T-cell (primary cell): ENCODE results near the gene CAPN13. TPM values are rescaled to one million over a fixed set of nuclear protein-coding genes. Genes with fewer than 3 reads are reported as not detected.

ENCODE experiments used
- ATAC-seq, 4 experiments: fragments of 200-7000 bp in 3 of 4; fragments of 150-1000 bp in 1 of 4; cut with Tn5 transposase; replicated peaks in 1 of 4; 1 replicate in 3 of 4; 2 replicates in 1 of 4; pipeline ENCODE4 v1.10.0; 2021; ENCODE audit warnings: moderate library complexity in 3 of 4, mild to moderate bottlenecking in 2 of 4, moderate number of reproducible peaks in 1 of 4
- CTCF ChIA-PET, 2 donors: fragments of 300-600 bp; sonication (Branson Sonifier 250); formaldehyde crosslinking; loops; one replicate each; lab custom pipeline; 2022; ENCODE audit warnings: antibody characterized with exemption in 2 of 2; lab: Charles Lee
- POLR2A ChIA-PET, 2 donors: fragments of 300-600 bp; sonication (Branson Sonifier 250); formaldehyde crosslinking; loops; one replicate each; lab custom pipeline; 2022; ENCODE audit warnings: antibody characterized with exemption in 2 of 2; lab: Charles Lee
- DNase-seq, 35 experiments: peaks; one replicate each; pipeline versions ENCODE4 v3.0.0 to v3.0.0-alpha.2; 2013 to 2023
- H3K27ac ChIP-seq: one replicate; pipeline ENCODE4 v1.5.1; 2013; ENCODE audit warnings: low read length
- H3K27me3 ChIP-seq, 2 experiments: replicated peaks in 1 of 2; 1 replicate in 1 of 2; 2 replicates in 1 of 2; pipeline versions ENCODE4 v1.6.1 to v1.7.0; 2013; ENCODE audit warnings: low read length in 1 of 2, mixed read lengths in 1 of 2; ENCODE audit not compliant: control insufficient read depth in 2 of 2, insufficient read depth in 2 of 2; ENCODE audit errors: extremely low read depth in 1 of 2
- H3K36me3 ChIP-seq, 2 donors: 1 replicate in 1 of 2; 2 replicates in 1 of 2; pipeline versions ENCODE4 v1.6.1 to v1.7.0; 2013; ENCODE audit warnings: low read length in 1 of 2; ENCODE audit not compliant: control insufficient read depth in 2 of 2, insufficient read depth in 1 of 2; ENCODE audit errors: extremely low read depth in 1 of 2
- H3K4me1 ChIP-seq, 2 experiments: 1 replicate in 1 of 2; 2 replicates in 1 of 2; pipeline versions ENCODE4 v1.6.1 to v1.7.0; 2013; ENCODE audit warnings: low read length in 2 of 2, mixed read lengths in 1 of 2; ENCODE audit not compliant: insufficient read depth in 2 of 2, control insufficient read depth in 1 of 2; ENCODE audit errors: extremely low read depth in 1 of 2
- H3K4me3 ChIP-seq, 2 donors: 1 replicate in 1 of 2; 2 replicates in 1 of 2; pipeline versions ENCODE4 v1.5.1 to v1.7.0; 2013; ENCODE audit warnings: mild to moderate bottlenecking in 2 of 2, low read length in 1 of 2, moderate library complexity in 1 of 2; ENCODE audit not compliant: control insufficient read depth in 1 of 2; ENCODE audit errors: extremely low read depth in 1 of 2
- H3K9me3 ChIP-seq: 2 replicates; pipeline ENCODE4 v1.7.0; 2013
- H3K27ac Mint-ChIP-seq, 2 donors: one replicate each; pipeline ENCODE4 v1.8.0; 2020 to 2021; ENCODE audit warnings: mild to moderate bottlenecking in 2 of 2, mixed read lengths in 2 of 2
- H3K27me3 Mint-ChIP-seq, 2 donors: one replicate each; pipeline ENCODE4 v1.8.0; 2021 to 2022; ENCODE audit warnings: mixed read lengths in 2 of 2
- H3K36me3 Mint-ChIP-seq: one replicate; pipeline ENCODE4 v1.8.0; 2021; ENCODE audit warnings: mixed read lengths
- H3K4me1 Mint-ChIP-seq, 3 donors: one replicate each; pipeline ENCODE4 v1.8.0; 2020 to 2022; ENCODE audit warnings: mixed read lengths in 3 of 3, mild to moderate bottlenecking in 1 of 3
- H3K4me3 Mint-ChIP-seq, 3 donors: one replicate each; pipeline ENCODE4 v1.8.0; 2020 to 2022; ENCODE audit warnings: mild to moderate bottlenecking in 3 of 3, mixed read lengths in 3 of 3, moderate library complexity in 3 of 3
- H3K9me3 Mint-ChIP-seq, 3 donors: one replicate each; pipeline ENCODE4 v1.8.0; 2020 to 2022; ENCODE audit warnings: mixed read lengths in 3 of 3
- WGBS: methylation state at CpG from one replicate; pipeline ENCODE4 v1.1.5; 2013; ENCODE audit warnings: missing lambda C conversion rate; ENCODE audit not compliant: insufficient coverage; 5-methylcytosine and 5-hydroxymethylcytosine counted together
- total RNA-seq, 35 experiments: library from RNA in 6 of 35; stranded (reverse) in 6 of 35; fragments of 120-200 nt in 1 of 35; gene quantifications; one replicate each; pipeline versions ENCODE4 v1.2.1 to v1.2.4 and lab custom pipeline; 2013 to 2026

CAPN13 gene
- total RNA-seq, 5 donors from 2014 or later (not counting 1 experiment from before 2014, with no cell fraction given) = 0.16 TPM; not detected in 4

DNA sequence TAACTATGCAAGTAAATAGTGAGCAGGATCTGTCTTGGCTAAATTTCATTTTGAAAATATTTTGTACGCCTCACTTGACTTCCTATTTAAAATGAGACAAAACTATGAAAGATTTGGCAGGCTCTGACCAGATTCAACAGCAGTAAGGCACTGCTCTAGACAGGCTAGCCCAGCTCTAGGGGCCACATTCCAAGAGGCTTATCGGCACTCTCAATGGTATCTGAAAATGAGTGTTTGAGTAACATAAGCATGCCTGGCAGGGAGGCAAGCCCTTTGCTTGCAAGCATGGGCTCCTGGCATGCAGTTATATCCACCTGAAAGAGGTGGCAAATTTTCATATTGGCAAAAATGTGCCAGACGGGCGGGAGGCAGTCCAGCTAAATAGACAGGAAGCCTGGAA is 10.5 kb downstream of the CAPN13 start:
- peaks cover 0 to 10% of the 10 kb centered on the region in 2 experiments for H3K4me1 ChIP-seq
- no peak overlapping the region for H3K4me3 ChIP-seq
- no peaks in the 10 kb centered on the region for H3K9me3 ChIP-seq
- WGBS = 76% methylated on average over 3 of the region's 4 CpGs
- peaks cover 0 to 6% of the 10 kb centered on the region in 2 experiments for H3K27me3 ChIP-seq
- H3K27me3 Mint-ChIP-seq = peaks cover 5% of the 10 kb centered on the region in 2 donors
- ChIA-PET POLR2A (no interaction called here), CTCF (no interaction called here)
- no peaks in the 10 kb centered on the region for H3K9me3 Mint-ChIP-seq
- peaks cover 11 to 14% (median 12%) of the 10 kb centered on the region in 3 donors for H3K4me1 Mint-ChIP-seq
- no peak overlapping the region for H3K4me3 Mint-ChIP-seq
- no peak overlapping the region for H3K27ac Mint-ChIP-seq
- ATAC-seq = no peak
- no peak overlapping the region for H3K27ac ChIP-seq
- H3K36me3 Mint-ChIP-seq = no peaks in the 10 kb centered on the region
- no peak for DNase-seq
- H3K36me3 ChIP-seq = no peaks in the 10 kb centered on the region

DNA sequence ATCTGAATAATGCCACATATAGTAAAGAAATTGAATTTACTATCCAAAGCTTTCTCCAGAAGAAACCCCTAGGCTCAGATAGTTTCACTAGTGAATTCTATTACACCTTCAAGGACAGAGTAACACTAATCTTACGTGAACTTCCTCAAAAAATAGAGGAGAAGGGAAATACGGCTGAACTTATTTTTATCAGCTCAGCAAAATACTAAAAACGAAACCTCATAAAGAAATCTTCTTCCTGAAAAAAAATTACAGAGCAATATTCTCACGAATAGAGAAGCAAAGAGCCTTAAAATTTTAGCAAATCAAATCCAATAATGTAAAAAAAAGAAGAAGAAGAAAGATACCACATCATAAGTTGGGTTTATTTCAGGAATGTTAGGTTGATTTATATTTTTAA is 14.7 kb downstream of the CAPN13 start:
- POLR2A ChIA-PET = no interaction called here
- H3K36me3 Mint-ChIP-seq = no peaks in the 10 kb centered on the region
- H3K9me3 Mint-ChIP-seq = no peaks in the 10 kb centered on the region
- Histone ChIP-seq H3K27ac (no peak overlapping the region), H3K36me3 (no peaks in the 10 kb centered on the region), H3K9me3 (no peaks in the 10 kb centered on the region), H3K27me3 (peaks cover 0 to 8% of the 10 kb centered on the region in 2 experiments), H3K4me1 (no peaks in the 10 kb centered on the region), H3K4me3 (no peak overlapping the region)
- CTCF ChIA-PET = no interaction called here
- peaks cover 10 to 17% of the 10 kb centered on the region in 2 donors for H3K27me3 Mint-ChIP-seq
- peaks cover 0 to 5% (median 2%) of the 10 kb centered on the region in 3 donors for H3K4me1 Mint-ChIP-seq
- ATAC-seq (no peak), DNase-seq (no peak)
- H3K27ac Mint-ChIP-seq = no peak overlapping the region
- no peak overlapping the region for H3K4me3 Mint-ChIP-seq
- WGBS = no CpG with 5 or more reads among the region's 4 CpGs

DNA sequence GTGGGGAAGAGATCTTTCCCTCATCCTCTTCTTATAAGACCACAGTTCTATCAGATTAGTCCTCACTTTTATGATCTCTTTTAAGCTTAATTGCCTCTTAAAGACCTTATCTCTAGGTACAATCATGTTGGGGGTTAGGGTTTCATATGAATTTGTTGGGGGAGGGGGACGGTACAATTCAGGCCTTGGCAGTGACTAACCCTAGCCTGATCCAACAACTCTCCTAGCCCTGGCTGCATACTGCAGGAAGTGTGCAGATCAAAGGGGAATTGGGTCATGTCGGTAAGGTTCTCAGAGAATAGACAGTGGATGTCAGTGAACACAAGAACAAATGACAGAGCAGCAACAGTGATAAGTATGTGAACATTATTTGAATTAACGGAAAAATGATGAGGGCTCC is 16.4 kb downstream of the CAPN13 start:
- Histone ChIP-seq H3K36me3 (no peaks in the 10 kb centered on the region), H3K4me1 (no peaks in the 10 kb centered on the region), H3K27ac (no peak overlapping the region), H3K27me3 (peaks cover 0 to 3% of the 10 kb centered on the region in 2 experiments), H3K4me3 (no peak overlapping the region), H3K9me3 (no peaks in the 10 kb centered on the region)
- Mint-ChIP-seq H3K27me3 (peaks cover 10 to 26% of the 10 kb centered on the region in 2 donors), H3K4me1 (peaks cover 0 to 5% (median 2%) of the 10 kb centered on the region in 3 donors), H3K36me3 (no peaks in the 10 kb centered on the region), H3K27ac (no peak overlapping the region), H3K9me3 (no peaks in the 10 kb centered on the region), H3K4me3 (no peak overlapping the region)
- WGBS = 0% methylated on average over 1 of the region's 3 CpGs
- CTCF ChIA-PET = no interaction called here
- DNase-seq (no peak), ATAC-seq (no peak)
- POLR2A ChIA-PET = no interaction called here

DNA sequence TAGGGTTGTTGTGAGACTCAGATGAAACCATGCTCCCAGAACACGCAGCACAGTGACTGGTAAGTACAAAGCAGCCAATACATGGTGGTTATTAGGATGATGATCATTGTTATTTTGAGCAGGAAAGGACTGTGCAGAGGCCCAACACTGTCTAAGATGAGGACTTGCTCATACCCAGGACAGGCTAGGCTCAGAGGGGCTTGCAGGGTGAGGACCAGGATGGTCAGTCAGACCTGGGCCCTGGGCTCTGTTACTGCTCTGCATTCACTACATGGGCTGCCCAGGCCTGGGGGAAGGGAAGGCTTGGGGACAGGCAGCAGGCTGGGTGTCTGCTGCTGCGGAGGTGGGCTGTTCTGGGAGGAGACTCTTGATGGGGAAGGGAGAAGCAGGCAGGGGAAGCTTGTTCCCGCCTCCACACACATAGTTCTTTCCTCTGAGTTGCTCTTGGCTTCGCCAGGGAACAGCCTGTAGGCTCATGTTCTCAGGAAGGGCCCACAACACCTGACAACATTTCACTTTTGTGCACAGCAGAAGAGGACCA is 17.5 kb downstream of the CAPN13 start:
- Histone ChIP-seq H3K27me3 (peaks cover 0 to 3% of the 10 kb centered on the region in 2 experiments), H3K27ac (no peak overlapping the region), H3K4me1 (no peaks in the 10 kb centered on the region), H3K4me3 (no peak overlapping the region), H3K36me3 (no peaks in the 10 kb centered on the region), H3K9me3 (no peaks in the 10 kb centered on the region)
- ATAC-seq (no peak), DNase-seq (no peak)
- H3K4me1 Mint-ChIP-seq = peaks cover 0 to 5% (median 2%) of the 10 kb centered on the region in 3 donors
- CTCF ChIA-PET = no interaction called here
- no peak overlapping the region for H3K27ac Mint-ChIP-seq
- no peaks in the 10 kb centered on the region for H3K9me3 Mint-ChIP-seq
- POLR2A ChIA-PET = no interaction called here
- H3K27me3 Mint-ChIP-seq = peaks cover 5 to 26% of the 10 kb centered on the region in 2 donors
- WGBS = 33% methylated on average over 1 of the region's 4 CpGs
- no peaks in the 10 kb centered on the region for H3K36me3 Mint-ChIP-seq
- no peak overlapping the region for H3K4me3 Mint-ChIP-seq

DNA sequence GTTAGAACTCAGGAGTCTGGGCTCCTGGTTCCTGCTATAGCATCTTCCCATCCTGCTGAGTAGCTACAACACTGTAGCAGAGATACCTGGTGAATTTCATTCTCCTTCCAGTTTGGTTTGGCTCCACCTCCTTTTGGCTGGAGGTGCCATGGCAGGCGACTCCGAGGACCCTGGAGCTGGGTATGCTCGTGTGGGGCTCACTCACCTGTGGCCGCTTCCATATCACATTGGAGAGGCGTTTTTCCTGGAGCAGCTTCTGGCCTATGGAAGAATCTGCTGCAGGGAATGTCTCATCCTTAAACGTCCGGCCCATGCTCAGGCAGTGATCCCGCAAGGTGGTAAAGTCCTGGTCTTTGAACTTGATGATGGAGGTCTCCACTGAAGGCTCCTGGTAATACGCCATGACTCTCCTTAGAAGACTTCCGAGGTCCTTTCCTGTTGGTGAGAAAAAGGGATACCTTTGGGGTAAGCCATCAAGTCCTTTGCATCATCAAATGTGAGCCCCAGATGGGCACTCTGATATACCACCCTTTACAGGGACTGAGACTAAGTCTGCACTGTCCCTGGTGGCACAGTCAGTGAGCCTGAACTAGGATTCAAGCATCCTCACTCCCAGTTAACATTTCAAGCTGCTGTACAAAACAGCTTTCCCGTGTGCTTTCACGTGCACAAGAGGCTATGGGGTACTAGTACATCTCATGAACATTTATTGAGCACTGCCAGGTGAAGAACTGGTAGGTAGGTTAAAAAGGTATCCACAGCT is 20.1 kb downstream of the CAPN13 start:
- POLR2A ChIA-PET = no interaction called here
- peaks cover 0 to 3% (median 2%) of the 10 kb centered on the region in 3 donors for H3K4me1 Mint-ChIP-seq

DNA sequence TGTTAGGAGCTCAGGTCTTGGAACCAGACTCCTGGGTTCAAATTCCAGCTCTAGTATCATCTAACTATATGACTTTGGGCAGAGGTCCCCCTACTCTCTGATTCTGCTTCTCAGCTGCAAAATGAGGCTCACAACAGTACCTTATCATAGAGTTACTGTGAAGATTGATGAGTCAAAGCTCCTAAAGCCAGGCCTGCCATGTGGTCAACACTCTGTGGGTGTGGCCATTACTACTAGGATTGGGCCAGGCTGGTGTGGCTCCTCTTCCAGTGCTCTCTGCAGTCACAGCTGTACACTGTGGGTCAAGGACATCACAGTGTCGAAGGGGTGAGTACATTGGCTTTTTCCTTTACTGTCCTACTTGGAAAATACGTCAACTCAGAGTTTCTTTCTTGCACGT is 22.6 kb downstream of the CAPN13 start:
- H3K9me3 ChIP-seq = no peaks in the 10 kb centered on the region
- no peak for DNase-seq
- Mint-ChIP-seq H3K4me3 (no peak overlapping the region), H3K9me3 (no peaks in the 10 kb centered on the region), H3K27me3 (peaks cover 14 to 21% of the 10 kb centered on the region in 2 donors), H3K27ac (no peak overlapping the region), H3K4me1 (no peaks in the 10 kb centered on the region), H3K36me3 (no peaks in the 10 kb centered on the region)
- ATAC-seq = no peak
- H3K36me3 ChIP-seq = no peaks in the 10 kb centered on the region
- H3K4me1 ChIP-seq = no peaks in the 10 kb centered on the region
- H3K27me3 ChIP-seq = peaks cover 0 to 7% of the 10 kb centered on the region in 2 experiments
- H3K27ac ChIP-seq = no peak overlapping the region
- POLR2A ChIA-PET = no interaction called here
- CTCF ChIA-PET = interaction anchor here in 1 of 2 donors (0.6 kb wide), 1 partner anchor 245 kb away, joined by 3 read pairs; no protein-coding TSS in a partner anchor
- 57% methylated on average over 1 of the region's 3 CpGs for WGBS
- no peak overlapping the region for H3K4me3 ChIP-seq

More for the DNA sequence above, 20.1 kb downstream of the CAPN13 start:
- H3K27ac ChIP-seq = no peak overlapping the region
- H3K4me3 Mint-ChIP-seq = no peak overlapping the region
- no peaks in the 10 kb centered on the region for H3K4me1 ChIP-seq
- no peaks in the 10 kb centered on the region for H3K9me3 Mint-ChIP-seq
- H3K36me3 Mint-ChIP-seq = no peaks in the 10 kb centered on the region
- DNase-seq = no peak
- no peaks in the 10 kb centered on the region for H3K9me3 ChIP-seq
- CTCF ChIA-PET = no interaction called here
- peaks cover 12 to 31% of the 10 kb centered on the region in 2 donors for H3K27me3 Mint-ChIP-seq
- no peak overlapping the region for H3K4me3 ChIP-seq
- no peak overlapping the region for H3K27ac Mint-ChIP-seq
- H3K36me3 ChIP-seq = no peaks in the 10 kb centered on the region
- peaks cover 0 to 8% of the 10 kb centered on the region in 2 experiments for H3K27me3 ChIP-seq
- ATAC-seq = no peak
- WGBS = 75% methylated on average over 4 of the region's 12 CpGs
